Upper lobe of right lung (tissue), 1 donor: ENCODE measurements around the gene PDLIM7. TPM values are rescaled to one million over a fixed set of nuclear protein-coding genes. Genes with fewer than 3 reads are reported as not detected.
"Not testable (repeated sequence)": the region's sequence is repeated elsewhere in the genome, so short reads cannot be mapped to it uniquely, and the experiment has no call there.

Source experiments
- ATAC-seq: fragments of 200-7000 bp; cut with Tn5 transposase; one replicate; pipeline ENCODE4 v1.9.1; 2020; ENCODE audit warnings: mild to moderate bottlenecking, moderate library complexity
- DNase-seq: peaks from one replicate; pipeline ENCODE4 v3.0.0-alpha.2; 2020
- H3K27ac ChIP-seq: fragments of 200-600 bp; one replicate; pipeline ENCODE4 v1.8.0; 2022
- H3K27me3 ChIP-seq: fragments of 200-600 bp; one replicate; pipeline ENCODE4 v1.8.0; 2022; ENCODE audit warnings: mild to moderate bottlenecking
- H3K36me3 ChIP-seq: fragments of 200-600 bp; one replicate; pipeline ENCODE4 v1.8.0; 2022
- H3K4me1 ChIP-seq: fragments of 200-600 bp; one replicate; pipeline ENCODE4 v1.8.0; 2022
- H3K4me3 ChIP-seq: fragments of 200-600 bp; one replicate; pipeline ENCODE4 v1.8.0; 2022; ENCODE audit warnings: mild to moderate bottlenecking
- H3K9me3 ChIP-seq: fragments of 200-600 bp; one replicate; pipeline ENCODE4 v1.8.0; 2022
- CTCF ChIP-seq: fragments of 200-600 bp; IDR thresholded peaks from one replicate; pipeline ENCODE4 v1.8.0; 2022; ENCODE audit warnings: antibody characterized with exemption
- intact Hi-C: fragments of 100-400 bp; cut with DNase I; formaldehyde crosslinking; loops from one replicate; pipeline ENCODE4 v1.11.0; 2022
- total RNA-seq: library from RNA; stranded (reverse); fragmentation: NEBNext Ultra II Directional; extraction: Animal tissue kit (Norgen Biotek cat#: 25700); gene quantifications from one replicate; pipeline ENCODE4 v1.2.1, GENCODE V29; 2021
- donor health status: DM: no; HTN: yes; CAD: no; lungs with severe emphysema.

Gene PDLIM7
- total RNA-seq, 1 donor from 2014 or later = 59.1 TPM

GRCh38 chr5:177539411-177539810 lies 42.0 kb upstream of the PDLIM7 start:
- Histone ChIP-seq H3K4me1 (peaks cover 20% of the 10 kb centered on the region), H3K9me3 (no peaks in the 10 kb centered on the region), H3K27ac (no peak overlapping the region), H3K27me3 (no peaks in the 10 kb centered on the region), H3K36me3 (peaks cover 51% of the 10 kb centered on the region), H3K4me3 (no peak overlapping the region)
- ATAC-seq = no peak
- DNase-seq = no peak
- TF ChIP-seq CTCF = no peak
- intact Hi-C loops = no loop called here

GRCh38 chr5:177538876-177539275 lies 41.5 kb upstream of the PDLIM7 start:
- no peaks in the 10 kb centered on the region for H3K27me3 ChIP-seq
- no peak for DNase-seq
- TF ChIP-seq CTCF = no peak
- ATAC-seq = no peak
- H3K27ac ChIP-seq = no peak overlapping the region
- H3K4me1 ChIP-seq = peaks cover 20% of the 10 kb centered on the region
- peaks cover 56% of the 10 kb centered on the region for H3K36me3 ChIP-seq
- H3K9me3 ChIP-seq = no peaks in the 10 kb centered on the region
- intact Hi-C loops = no loop called here
- no peak overlapping the region for H3K4me3 ChIP-seq

- no peaks in the 10 kb centered on the region for H3K27me3 ChIP-seq
- H3K9me3 ChIP-seq = no peaks in the 10 kb centered on the region
- H3K36me3 ChIP-seq = peaks cover 60% of the 10 kb centered on the region
- ATAC-seq (peak; percentile 76), DNase-seq (no peak)
- no peak overlapping the region for H3K4me3 ChIP-seq
- intact Hi-C loops = no loop called here
- H3K4me1 ChIP-seq = peaks cover 20% of the 10 kb centered on the region
- H3K27ac ChIP-seq = no peak overlapping the region
- no peak for TF ChIP-seq CTCF
Observed at GRCh38 chr5:177537389-177538361, 40.3 kb upstream of the PDLIM7 start.

- peaks cover 65% of the 10 kb centered on the region for H3K36me3 ChIP-seq
Observed at GRCh38 chr5:177536386-177536785, 39.0 kb upstream of the PDLIM7 start.

GRCh38 chr5:177535125-177535524 lies 37.7 kb upstream of the PDLIM7 start:
- Histone ChIP-seq H3K27me3 (no peaks in the 10 kb centered on the region), H3K36me3 (peaks cover 77% of the 10 kb centered on the region), H3K9me3 (no peaks in the 10 kb centered on the region), H3K27ac (no peak overlapping the region), H3K4me3 (no peak overlapping the region), H3K4me1 (peaks cover 20% of the 10 kb centered on the region)
- ATAC-seq = no peak
- no peak for TF ChIP-seq CTCF
- no peak for DNase-seq
- intact Hi-C loops = no loop called here

More at GRCh38 chr5:177536386-177536785, 39.0 kb upstream of the PDLIM7 start:
- no peak for DNase-seq
- intact Hi-C loops = no loop called here
- H3K9me3 ChIP-seq = no peaks in the 10 kb centered on the region
- H3K4me1 ChIP-seq = peaks cover 20% of the 10 kb centered on the region
- TF ChIP-seq CTCF = no peak
- H3K27me3 ChIP-seq = no peaks in the 10 kb centered on the region
- no peak overlapping the region for H3K27ac ChIP-seq
- no peak for ATAC-seq
- no peak overlapping the region for H3K4me3 ChIP-seq

GRCh38 chr5:177534433-177534832 lies 37.0 kb upstream of the PDLIM7 start:
- intact Hi-C loops, H3K27me3 ChIP-seq, H3K27ac ChIP-seq, ATAC-seq, H3K9me3 ChIP-seq, H3K4me3 ChIP-seq, DNase-seq: not testable (repeated sequence)
- Histone ChIP-seq H3K36me3 (peaks cover 84% of the 10 kb centered on the region), H3K4me1 (peaks cover 20% of the 10 kb centered on the region)
